Amygdala (tissue), 56 donors: ENCODE measurements around the gene PRKN.
A peak's percentile ranks its signal among the peaks of the same experiment; 100 is the strongest.
"Not testable (repeated sequence)": the region's sequence is repeated elsewhere in the genome, so short reads cannot be mapped to it uniquely, and the experiment has no call there.

Experiments
- DNase-seq, 56 donors: peaks; one replicate each; lab custom pipeline; 2025; lab: John Stamatoyannopoulos, UW

Gene PRKN

GRCh38 chr6:162560891-162561290 is 166.7 kb downstream of the PRKN start:
- DNase-seq = no peak

DNA sequence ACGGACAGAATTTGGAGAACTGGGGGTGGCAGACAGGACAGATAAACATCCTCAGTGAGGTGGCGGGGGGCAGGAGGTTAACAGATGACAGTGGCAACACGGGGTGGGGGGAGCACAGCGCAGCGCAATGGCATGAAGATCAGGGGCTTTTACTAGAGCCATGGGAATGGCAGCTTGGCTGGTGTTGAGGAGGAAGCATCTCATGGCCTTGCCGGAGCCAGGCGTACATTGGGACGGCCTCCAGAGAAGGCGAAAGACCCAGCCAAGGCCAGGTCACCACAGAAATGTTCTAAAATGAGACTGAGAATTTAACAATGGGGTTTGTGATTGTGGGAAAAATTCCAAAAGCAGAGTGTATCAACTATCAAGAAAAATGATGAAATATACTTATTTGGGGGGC is 173.0 kb downstream of the PRKN start:
- DNase-seq = no peak

DNA sequence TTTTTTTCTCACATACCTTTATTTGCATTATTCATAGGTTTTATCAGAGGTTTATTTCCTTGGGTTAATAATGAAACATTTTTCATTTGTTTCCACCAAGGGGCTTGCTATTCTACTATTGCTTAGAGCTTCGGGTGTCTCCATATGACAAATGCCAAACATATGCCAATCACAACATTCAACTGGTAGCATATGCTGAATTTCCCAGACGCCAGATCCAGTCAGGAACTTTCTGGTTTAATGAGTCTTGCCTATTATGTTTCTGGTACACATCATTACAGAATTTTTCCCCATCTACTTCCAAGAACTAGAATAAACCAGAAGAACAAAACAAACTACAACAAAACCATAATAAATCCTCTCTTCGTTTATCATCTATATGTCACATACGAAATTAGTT is 180.7 kb downstream of the PRKN start:
- DNase-seq = no peak

- DNase-seq = no peak
Measured at GRCh38 chr6:162543221-162543620, 184.3 kb downstream of the PRKN start.

DNA sequence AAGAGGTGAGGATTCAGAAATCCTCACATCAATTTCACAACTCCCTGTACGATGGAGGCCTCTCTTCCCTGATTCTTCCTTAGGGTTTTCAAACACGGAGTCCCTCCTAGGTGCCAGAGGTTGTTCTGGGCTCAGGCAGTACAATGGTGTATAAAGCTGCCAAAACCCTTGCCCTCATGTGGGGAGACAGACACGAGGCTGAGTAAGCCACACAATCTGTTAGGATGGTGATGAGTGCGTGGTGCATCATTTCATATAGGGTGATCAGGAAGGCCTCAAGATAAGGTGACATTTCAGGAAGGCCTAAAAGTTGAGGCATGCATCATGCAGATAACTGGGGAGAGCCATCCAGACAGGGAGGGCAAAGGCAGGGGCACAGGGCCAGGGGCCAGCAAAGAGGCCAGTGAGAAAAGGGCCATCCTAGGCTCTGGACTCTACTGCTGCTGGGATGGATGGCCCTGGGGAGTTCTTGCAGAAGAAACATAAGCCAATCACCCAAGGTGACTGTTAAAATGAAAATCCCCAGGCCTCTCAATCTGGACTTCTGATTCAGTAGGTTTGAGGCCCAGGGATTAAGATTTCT is 186.5 kb downstream of the PRKN start:
- DNase-seq = no peak

DNA sequence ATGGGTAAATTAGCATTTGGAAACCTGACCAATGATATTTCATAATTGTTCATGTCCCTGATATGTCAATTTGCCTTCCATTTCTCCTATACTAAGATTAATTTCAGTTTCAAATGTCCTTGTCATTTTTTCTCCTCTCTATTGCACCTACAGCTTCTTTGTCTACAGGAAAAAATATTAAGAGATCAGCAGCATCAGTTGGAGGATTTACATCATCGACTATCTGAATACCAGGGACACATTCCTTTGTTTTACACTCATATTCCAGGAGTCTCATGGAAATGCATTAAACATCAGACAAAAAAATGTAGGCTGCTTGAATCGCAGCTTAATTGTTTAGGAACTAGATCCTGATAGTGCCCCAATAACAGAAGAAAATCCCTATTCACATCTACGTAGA is 188.2 kb downstream of the PRKN start:
- DNase-seq = no peak

DNA sequence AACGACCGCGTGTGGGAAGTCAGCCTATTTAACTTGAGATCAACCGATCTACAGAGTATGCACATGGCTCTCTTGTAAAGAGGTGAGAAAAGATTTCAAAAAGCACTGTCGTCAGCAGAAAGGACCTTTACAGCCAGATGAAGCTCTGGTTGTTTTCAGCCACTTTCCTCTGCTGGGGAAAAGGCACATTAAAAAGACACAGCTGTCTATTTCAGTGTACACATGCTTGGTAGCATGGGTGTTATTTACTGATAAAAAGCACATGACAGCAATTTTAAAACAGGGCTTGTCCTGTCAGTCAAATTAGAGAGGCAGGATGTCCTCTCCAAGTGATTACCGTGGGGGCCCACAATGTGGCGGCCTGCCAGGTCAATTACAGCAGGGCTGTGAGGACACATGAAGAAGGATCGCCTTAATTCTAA is 188.9 kb downstream of the PRKN start:
- DNase-seq = peak in 4 of 56 donors; percentile 2 to 43 (median 26)

DNA sequence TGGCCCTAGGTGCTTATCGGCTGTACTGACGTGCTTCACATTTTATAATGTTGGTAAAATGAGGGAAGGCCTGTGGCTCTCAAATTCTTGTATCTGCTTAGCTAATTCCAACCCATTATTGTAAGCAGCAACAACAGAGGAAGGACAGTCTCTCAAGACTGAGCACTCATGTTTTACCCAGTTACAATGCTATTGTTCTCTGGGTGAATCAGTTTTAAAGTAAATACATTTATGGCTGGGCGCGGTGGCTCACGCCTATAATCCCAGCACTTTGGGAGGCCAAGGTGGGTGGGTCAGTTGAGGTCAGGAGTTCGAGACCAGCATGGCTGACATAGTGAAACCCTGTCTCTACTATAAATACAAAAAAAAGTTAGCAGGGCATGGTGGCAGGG is 194.6 kb downstream of the PRKN start:
- DNase-seq = no peak

DNA sequence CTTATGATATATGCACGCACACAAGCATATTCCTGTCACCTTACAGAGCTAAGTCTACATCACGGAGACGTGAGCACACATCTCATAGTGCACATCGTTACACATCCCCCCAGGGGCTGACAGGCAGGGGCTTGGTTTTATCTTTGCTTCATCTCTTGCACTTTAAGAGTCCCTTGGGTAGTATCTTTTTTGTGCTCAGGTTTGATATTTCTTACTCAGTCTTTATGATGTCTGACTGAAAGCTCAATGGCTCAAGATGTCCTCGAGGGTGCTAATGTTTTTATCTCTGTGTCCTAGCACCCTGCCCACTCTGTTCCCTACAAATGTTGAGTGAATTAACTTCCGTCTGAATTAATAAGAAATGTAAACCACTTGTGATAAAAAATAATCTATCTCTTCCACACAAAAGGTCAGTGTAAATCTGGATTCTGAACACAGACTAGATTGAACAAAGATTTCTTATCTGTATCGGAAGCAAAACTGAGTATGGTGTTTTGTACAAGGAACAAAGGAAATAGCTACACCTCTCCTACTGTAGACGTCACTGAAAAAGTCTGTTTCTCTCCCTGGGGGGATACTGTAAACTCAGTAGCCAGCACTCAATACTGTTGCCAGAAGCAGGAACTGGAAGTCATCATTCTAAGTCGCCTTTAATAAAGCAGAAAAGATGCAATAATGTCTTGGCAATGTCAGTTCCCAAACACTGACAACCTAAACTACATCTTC is 195.1 kb downstream of the PRKN start:
- no peak for DNase-seq

DNA sequence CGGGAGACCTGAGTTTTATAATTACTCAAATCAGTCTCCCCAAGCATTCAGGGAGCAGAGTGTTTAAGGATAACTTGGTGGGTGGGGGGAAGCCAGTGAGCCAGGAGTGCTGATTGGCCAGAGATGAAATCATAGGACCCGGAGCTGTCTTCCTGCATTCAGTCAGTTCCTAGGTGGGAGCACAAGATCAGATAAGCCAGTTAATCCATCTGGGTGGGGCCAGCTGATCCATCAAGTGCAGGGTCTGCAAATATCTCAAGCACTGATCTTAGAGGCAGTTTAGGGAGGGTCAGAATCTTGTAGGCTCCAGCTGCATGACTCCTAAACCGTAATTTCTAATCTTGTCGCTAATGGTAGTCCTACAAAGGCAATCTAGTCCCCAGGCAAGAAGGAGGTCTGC is 196.2 kb downstream of the PRKN start:
- not testable (repeated sequence) for DNase-seq

DNA sequence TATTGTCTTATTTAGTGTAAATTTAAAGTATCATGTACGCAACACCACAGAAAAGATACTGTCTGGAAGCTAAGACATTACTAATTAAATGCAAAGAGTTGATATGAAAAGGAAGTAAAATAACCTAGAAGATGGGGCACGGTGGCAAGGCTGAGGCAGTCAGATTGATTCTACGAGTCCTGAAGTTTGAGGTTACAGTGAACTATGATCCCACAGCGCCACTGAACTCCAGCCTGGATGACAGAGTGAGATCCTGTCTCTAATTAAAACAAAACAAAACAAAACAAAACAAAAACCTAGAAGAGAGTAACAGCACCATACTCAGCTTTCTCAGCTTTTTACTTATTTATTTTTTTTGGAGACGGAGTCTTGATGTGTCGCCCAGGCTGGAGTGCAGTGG is 199.0 kb downstream of the PRKN start:
- DNase-seq = no peak

GRCh38 chr6:162526960-162527359 is 200.6 kb downstream of the PRKN start:
- DNase-seq = no peak

DNA sequence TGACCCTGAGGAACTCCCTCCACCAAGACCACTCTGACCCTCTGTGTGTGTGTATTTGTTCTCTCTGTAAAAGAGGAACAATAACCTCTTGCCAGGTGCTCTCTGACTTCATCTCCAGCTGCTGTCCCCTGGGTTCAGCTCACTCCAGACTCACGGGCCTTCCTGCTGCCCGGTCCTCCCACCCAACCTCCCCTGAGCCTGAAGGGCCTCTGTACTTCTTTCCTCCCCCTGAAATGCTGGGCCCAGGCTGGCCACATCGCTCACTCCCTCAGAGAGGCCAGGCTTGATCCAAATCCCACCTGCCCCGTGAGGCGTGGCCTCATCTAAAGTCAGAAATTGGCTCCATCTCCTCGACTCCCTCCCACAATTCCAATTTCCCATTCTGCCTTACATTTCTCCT is 202.4 kb downstream of the PRKN start:
- no peak for DNase-seq

GRCh38 chr6:162512744-162513143 is 214.8 kb downstream of the PRKN start:
- no peak for DNase-seq

- DNase-seq = peak in 4 of 56 donors; percentile 11 to 22 (median 15)
Measured at GRCh38 chr6:162497389-162497788, 230.2 kb downstream of the PRKN start.

DNA sequence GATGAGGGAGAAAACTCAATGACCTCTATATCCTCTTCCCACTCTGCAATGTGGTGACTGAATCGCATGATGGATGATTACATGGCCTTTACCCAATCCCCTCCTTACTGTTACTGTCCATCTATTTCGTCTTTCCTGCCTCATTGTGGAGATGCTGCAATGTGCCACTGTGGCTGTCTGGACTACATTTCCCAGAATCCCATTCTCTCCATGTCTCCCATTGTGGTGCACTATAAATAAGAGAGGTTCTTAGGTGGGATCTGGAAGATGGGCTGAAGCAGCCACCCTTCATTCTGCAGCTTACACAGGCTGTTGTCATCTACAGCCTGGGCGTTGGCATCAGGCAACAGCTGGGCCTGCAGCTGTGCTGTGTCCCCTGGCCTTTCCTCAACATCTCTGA is 233.6 kb downstream of the PRKN start:
- no peak for DNase-seq

GRCh38 chr6:162491637-162492036 is 235.9 kb downstream of the PRKN start:
- no peak for DNase-seq

- DNase-seq = no peak
Measured at GRCh38 chr6:162489101-162489976, 238.2 kb downstream of the PRKN start.

DNA sequence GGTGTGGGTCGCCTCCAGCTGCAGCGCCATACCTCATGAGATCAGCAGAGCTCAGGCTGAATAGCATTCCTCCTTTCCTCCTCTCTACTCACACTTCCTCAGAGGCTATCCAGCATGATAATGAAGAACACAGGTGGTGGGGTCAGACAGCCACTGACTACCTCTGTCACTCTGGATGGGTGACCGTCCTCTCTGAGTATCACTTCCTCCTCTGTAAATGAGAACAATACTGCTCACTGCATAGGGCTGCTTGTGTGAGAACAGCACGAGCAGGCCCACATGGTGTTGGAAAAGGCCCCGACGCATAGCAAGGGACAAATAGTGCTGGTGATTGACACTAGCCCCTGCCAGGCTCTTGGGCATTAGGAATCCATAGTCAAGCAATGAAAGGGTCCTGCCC is 239.1 kb downstream of the PRKN start:
- no peak for DNase-seq

- peak in 3 of 56 donors; percentile 3 to 14 (median 10) for DNase-seq
Measured at GRCh38 chr6:162485464-162485863, 242.1 kb downstream of the PRKN start.

DNA sequence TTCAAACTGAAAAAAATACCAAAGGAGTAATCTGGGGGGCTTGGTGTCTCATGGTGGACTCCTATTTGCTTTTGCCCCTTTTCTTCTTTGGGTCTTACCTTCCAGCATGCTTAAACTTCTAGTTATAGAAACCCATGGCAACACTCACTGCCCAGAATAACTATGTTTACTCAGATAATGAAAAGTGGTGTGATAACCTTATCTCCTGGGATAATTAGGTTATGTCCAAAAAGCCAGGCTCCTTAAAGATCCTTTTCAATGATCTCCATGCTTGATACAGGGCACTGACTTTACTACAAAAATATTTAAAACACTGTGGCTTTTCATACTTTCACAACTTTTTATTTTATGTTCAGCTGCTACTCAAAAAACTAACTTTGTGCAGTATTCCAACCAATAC is 245.6 kb downstream of the PRKN start:
- DNase-seq = no peak

- no peak for DNase-seq
Measured at GRCh38 chr6:162481320-162481719, 246.2 kb downstream of the PRKN start.
